ENCODE results near the gene AFTPH.

DNA sequence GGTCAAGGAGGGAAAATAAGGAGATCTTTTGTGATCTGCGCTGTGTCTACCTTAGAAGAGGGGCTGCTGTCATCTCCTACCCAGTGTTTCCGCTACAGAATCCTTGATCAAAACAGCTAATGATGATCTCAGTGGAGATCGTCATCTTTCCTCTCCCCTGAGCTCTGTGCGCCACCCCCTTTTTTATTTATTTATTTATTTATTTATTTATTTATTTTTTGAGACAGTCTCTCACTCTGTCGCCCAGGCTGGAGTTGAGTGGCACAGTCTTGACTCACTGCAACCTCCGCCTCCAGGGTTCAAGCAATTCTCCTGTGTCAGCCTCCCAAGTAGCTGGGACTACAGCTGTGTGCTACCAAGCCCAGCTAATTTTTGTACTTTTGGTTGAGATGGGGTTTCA is 74.1 kb downstream of the AFTPH start:
- TF ChIP-seq, protein P1, sequence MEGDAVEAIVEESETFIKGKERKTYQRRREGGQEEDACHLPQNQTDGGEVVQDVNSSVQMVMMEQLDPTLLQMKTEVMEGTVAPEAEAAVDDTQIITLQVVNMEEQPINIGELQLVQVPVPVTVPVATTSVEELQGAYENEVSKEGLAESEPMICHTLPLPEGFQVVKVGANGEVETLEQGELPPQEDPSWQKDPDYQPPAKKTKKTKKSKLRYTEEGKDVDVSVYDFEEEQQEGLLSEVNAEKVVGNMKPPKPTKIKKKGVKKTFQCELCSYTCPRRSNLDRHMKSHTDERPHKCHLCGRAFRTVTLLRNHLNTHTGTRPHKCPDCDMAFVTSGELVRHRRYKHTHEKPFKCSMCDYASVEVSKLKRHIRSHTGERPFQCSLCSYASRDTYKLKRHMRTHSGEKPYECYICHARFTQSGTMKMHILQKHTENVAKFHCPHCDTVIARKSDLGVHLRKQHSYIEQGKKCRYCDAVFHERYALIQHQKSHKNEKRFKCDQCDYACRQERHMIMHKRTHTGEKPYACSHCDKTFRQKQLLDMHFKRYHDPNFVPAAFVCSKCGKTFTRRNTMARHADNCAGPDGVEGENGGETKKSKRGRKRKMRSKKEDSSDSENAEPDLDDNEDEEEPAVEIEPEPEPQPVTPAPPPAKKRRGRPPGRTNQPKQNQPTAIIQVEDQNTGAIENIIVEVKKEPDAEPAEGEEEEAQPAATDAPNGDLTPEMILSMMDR (IDR thresholded peaks at IDR 0.05; ENCODE audit: insufficient read depth, low read length, poor library complexity, severe bottlenecking), result no peak
- no peak for TF ChIP-seq EZH2phosphoT487 (conservative IDR thresholded peaks at IDR 0.05; ENCODE audit: low read length)
